Fibroblast of skin of back (primary cell): ENCODE measurements around the gene ARHGAP12.

ENCODE experiments used
- DNase-seq: peaks from one replicate; pipeline ENCODE4 v3.0.0-alpha.2; 2013

The ARHGAP12 gene

DNA sequence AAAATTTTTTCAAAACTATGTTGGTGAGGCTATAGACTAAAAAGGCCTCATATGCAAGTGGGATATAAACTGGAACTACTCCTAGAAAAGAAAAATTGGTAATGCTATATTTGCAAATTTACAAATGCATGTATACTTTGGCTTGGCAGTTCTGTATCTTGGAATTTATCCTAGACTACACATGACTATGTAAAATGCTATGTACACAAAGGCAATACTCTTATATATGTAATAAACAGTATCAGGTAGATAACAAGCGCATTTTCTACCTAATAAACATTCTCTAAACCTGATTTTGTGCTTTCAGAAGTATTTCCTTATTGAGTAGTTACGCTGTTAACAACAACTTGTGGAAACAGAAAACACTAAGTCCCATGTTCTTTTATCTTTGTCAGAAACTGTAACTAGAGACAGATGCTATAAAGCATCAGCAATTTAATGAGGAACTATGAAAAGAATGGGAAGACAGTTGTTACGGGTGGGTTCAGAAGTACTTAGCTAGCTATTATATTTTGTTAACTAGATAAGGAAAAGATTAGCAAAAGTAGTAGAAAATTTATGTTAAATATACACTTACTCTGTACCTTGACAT is 107.8 kb downstream of the ARHGAP12 start:
- DNase-seq, result peak; percentile 21

DNA sequence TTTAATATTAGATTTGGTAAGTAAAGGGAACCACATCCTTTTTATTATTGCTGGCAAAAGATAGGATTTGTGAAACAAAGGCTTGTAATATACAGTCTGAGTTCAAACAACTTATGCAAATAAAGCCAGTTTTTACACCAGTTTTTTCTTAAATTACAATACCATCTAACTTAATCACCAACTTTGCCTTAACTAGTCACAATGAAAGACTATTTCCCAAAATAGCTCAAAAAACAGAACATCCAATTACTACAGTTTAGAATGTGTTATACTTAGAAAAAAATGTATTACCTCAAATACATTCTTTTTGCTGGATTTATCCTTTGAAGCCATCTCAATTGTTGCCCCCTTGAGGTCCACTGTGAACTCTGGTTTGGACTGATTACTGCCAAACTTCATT is 108.5 kb downstream of the ARHGAP12 start:
- DNase-seq, result peak; percentile 68

- peak; percentile 98 for DNase-seq
These were observed 109.2 kb downstream of the ARHGAP12 start for GRCh38 chr10:31819391-31819820.

- DNase-seq, result peak; percentile 97
These were observed 112.3 kb downstream of the ARHGAP12 start for GRCh38 chr10:31816318-31816717.

GRCh38 chr10:31808258-31809218 is 120.1 kb downstream of the ARHGAP12 start:
- DNase-seq, result peak; percentile 80

GRCh38 chr10:31804352-31804810 is 124.2 kb downstream of the ARHGAP12 start:
- DNase-seq, result peak; percentile 77

DNA sequence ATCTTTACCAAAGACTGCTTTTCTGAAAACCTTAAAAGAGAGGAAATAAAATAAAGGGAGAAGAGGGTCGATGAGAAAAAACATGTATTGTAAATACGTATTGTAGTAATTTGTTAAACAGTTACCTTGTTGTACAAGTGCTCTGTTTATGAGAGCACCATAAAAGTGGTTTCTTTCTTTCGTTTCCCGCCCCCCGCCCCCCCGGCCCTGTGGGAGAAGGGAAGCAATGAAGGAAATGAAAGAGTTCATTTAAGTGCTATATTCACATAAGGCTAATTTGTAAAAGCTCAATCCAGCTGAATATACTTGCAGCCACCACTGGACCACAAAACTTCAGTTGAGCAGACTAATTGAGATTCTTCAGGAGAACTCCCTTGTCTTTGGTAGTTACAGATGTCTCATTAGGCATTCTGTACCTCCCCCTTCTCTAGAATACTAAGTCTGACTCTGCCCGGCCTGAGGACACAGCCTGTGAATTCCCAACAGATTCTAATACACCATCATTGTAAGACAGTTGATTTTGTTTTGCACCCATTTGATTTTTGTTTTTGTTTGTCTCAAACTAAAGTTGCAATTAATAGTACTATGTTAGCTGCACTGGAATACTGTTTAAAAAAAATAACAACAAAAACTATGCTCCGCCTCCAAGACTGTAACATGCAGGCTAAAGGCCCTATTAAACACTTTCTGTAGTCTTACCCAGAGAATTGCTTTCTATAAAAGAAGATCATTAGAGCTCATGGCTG is 124.9 kb downstream of the ARHGAP12 start:
- peak; percentile 55 for DNase-seq

DNA sequence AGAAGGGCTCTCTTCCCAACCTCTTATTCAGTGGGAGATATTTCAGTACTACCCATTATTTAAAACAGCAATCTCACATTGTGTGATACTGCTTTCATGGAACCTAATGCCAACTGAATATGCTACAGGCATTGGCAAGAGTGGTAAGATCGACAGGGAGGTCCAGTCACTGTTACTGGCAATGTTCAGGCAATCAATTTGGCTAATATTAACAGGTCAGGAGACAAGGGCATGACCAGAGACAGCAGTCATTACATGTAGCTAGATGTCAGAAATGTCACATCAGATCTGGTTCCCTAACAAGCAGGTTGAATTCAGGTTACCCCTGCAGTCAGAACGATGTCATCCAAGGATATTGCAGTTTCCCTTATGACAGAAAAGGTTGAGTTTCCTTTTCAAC is 129.4 kb downstream of the ARHGAP12 start:
- no peak for DNase-seq

GRCh38 chr10:31792745-31793144 is 135.9 kb downstream of the ARHGAP12 start:
- no peak for DNase-seq

GRCh38 chr10:31789555-31789954 is 139.1 kb downstream of the ARHGAP12 start:
- no peak for DNase-seq

DNA sequence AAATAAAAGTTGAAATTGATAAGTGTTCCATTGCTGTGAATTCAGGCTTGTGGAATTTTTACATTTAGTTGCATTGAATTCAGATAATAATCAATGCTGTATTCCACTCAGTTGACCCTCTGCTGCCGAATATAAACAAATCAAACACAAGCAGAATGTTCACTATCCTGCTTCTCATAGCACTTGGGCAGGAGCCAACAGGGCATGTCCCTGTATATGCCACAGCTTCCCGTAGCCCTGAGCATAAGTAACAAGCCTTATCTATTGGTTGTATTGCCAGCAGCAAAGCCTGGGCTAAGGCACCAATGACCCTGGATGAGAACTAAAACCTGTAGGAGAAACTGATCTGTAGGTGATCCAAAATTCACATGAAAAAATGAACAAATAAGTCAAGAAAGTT is 145.9 kb downstream of the ARHGAP12 start:
- DNase-seq, result no peak

DNA sequence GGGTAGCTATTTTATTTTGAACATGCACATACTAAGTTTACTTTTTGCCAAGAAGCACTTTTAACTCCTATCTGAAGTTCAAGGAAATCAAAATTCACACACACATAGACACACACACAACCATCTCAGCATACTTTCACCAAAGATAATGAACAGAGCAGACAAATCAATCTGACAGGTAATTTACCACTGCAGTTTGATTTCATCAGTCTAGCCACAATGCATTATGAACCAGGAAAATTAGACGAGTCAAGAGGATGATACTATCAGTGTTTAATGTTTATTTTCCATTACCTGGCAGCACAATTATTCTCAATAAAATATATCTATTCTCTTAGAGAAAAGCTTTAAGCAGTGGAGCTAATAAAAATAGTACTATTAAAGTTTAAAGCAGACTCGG is 147.9 kb downstream of the ARHGAP12 start:
- no peak for DNase-seq

DNA sequence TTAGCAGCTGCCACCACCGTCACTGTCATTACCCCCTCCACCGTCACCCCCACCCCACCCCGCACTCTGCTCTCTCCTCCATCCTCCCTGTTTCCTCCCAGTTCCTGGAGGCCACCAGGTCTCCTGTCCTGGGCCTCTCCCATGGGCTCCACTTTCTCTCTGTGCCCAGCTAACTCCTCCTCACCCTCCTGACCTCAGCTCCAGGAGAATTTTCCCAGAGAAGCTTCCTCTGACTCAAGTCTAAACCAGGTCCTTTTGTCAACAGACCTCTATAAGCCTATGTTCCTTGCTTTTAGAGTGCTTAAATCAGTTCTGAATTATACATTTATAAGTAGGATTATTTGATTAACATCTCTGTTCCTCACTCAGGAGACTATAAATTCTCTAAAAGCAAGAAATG is 150.0 kb downstream of the ARHGAP12 start:
- peak; percentile 69 for DNase-seq

DNA sequence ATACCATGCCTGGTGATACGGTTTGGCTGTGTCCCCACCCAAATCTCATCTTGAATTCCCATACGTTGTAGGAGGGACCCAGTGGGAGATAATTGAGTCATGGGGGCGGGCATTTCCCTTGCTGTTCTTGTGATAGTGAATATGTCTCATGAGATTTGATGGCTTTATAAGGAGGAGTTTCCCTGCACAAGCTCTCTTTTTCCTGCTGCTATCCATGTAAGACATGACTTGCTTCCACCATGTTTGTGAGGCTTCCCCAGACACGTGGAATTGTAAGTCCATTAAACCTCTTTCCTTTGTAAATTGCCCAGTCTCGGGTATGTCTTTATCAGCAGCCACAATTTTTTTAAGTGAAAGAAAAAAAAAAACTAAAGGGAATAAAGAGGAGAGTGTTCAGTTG is 152.5 kb downstream of the ARHGAP12 start:
- DNase-seq, result no peak

GRCh38 chr10:31774928-31775650 is 153.5 kb downstream of the ARHGAP12 start:
- DNase-seq, result no peak

DNA sequence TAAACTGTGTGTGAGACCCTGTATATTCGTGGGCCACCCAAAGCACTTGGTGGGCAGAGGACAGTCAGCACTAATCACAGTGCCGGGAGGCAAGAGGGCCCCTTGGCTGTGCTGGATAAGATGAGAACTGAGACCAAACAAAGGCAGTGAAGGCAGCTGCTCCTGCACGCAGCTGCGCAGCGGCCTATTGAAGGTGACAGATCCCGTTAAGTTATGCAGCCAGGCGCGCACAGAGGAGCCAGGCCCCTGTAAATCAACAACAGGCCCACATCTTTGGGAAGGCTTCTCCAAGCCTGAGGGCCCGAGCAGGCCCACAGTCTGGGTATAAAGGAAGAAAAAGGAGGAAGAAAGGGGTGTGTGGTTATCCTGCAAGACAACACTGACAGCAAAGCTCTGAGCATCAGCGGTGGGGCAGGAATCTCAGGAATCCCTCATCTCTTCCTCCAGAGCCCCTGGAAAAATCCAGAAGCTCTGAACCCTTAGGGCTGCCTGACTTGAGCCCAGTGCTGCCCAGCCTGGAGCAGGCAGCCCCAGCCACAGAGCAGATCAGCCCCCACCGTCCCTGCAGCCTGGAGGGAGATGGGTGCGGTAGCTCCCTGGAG is 154.2 kb downstream of the ARHGAP12 start:
- DNase-seq, result peak; percentile 69

DNA sequence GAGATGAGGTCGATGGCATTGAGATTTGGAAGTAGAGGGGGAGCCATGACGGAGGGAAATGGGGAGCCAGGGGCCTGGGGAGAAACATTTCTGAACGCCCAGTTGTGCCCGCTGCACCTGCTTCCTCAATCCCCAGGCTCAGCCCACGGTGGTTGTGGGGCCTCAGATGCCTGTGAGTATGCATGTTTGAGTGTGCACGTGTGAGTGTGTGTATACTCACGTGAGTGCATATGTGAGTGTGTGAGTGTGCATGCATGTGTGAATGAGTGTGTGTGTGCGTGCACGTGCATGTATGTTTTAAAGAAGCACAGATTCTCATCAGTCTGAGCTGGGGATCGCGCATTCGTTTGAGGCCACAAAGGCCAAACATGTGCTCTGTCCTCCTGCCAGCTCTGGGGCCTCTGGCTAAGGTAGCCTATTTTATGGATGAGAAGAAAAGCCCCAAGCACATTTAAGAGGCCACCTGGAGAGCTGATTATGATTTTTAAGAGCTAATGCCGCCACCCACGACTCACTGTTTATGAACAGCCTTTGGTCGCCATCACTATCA is 154.8 kb downstream of the ARHGAP12 start:
- no peak for DNase-seq

DNA sequence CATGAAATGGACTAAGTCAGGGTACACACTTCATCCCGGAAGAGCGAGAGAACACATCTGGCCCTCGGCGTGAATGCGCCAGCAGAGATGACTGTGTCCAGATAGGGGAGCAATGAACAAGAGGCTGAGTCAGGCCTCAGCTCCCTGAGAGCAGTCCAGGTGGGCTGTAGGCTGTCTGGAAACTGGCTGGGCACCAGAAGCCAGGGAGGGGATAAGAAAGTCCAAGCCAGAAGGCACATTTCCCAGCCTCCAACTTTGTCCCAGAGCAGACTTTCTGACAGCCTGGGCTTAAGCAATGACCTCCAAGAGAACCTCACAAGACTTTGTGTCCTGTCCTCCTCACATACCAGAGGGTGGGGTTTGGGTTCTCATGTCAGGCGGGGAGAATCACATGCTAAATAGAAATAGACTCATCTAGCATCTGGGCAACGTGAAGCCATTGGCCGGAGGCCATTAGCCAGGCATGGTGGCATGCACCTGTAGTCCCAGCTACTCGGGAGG is 157.2 kb downstream of the ARHGAP12 start:
- no peak for DNase-seq

- no peak for DNase-seq
These were observed 158.2 kb downstream of the ARHGAP12 start for GRCh38 chr10:31770307-31770902.

DNA sequence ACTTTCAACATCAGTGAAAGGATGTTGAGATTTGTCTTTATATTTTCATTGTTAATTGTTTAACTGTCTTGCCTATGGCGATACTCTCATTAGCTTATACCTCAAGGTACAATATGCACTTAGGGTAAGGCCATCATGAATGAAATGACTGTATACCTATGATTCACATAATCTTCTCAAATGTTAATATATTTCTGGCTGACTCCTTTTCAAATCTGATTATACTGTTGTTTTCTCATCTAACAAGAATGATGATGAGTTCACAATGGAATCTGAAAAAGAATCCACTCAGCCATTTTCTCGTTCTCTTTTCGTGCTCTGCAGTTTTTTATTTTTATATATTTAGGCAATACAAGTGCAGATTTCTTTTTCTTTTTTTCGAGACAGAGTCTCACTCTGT is 159.1 kb downstream of the ARHGAP12 start:
- DNase-seq, result peak; percentile 92

- DNase-seq, result peak; percentile 94
These were observed 159.7 kb downstream of the ARHGAP12 start for GRCh38 chr10:31768935-31769334.
